ENCODE data around the gene SPATS2. TPM values are rescaled to one million over a fixed set of nuclear protein-coding genes. Genes with fewer than 3 reads are reported as not detected.
"Not testable (repeated sequence)": the region's sequence is repeated elsewhere in the genome, so short reads cannot be mapped to it uniquely, and the experiment has no call there.

The SPATS2 gene
- total RNA-seq, 1 donor from 2014 or later = 16.2 TPM

DNA sequence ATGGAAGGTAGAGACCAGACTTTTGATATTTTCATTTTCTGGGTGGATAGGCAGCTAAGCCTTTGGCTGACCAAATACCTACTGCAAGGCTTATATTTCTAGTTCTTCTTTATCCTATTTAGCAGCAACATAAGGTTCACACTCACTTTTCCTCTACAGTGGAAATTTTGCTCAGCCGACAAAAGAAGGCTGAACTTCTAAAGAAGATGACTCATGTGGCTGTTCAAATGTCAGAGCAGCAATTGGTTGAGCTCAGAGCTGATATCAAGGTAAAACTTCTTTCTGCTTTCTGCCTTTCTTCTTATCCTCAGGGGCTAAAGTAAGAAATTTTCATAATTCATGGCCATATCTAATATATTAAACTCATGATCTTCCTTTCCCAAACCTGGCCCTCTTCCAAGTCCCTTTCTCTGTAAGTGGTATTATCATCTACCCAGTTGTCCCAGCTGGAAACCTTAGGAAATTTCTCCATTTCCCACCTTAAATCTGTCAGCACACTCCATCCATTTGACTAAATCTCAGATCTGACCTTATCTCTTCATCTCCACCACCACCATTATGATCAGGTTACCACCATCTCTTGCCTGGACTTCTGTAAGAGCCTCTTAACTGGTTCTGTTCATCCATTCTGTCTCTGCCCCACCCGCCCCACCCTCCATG, 151.8 kb downstream of the SPATS2 start:
- intact Hi-C loops (cut with micrococcal nuclease) = no loop called here
- Mint-ChIP-seq H3K4me3 (peak overlapping the region; percentile 3), H3K27me3 (no peaks in the 10 kb centered on the region), H3K27ac (no peak overlapping the region), H3K36me3 (ENCODE audit: low read depth) (peaks cover 1% of the 10 kb centered on the region), H3K9me3 (no peaks in the 10 kb centered on the region), H3K4me1 (peaks cover 10% of the 10 kb centered on the region)
- no peak for DNase-seq

DNA sequence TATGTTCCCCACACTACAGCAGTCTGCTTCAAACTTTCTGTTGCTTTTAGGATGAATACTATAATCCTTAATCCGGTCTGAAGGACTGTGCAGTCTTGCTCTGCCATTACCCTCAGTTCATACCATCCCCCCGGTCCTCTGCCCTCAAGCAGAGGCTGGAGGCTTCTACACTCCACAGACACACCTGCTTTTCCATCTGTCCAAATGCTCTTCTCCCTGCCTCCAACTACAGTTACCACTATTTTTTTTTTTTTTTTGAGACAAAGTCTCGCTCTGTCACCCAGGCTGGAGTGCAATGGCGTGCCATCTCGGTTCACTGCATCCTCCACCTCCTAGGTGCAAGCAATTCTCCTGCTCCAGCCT, 152.3 kb downstream of the SPATS2 start:
- no peaks in the 10 kb centered on the region for H3K9me3 Mint-ChIP-seq
- DNase-seq = no peak
- H3K36me3 Mint-ChIP-seq (ENCODE audit: low read depth) = peaks cover 1% of the 10 kb centered on the region
- intact Hi-C loops (cut with micrococcal nuclease) = no loop called here
- H3K27ac Mint-ChIP-seq = no peak overlapping the region
- H3K4me3 Mint-ChIP-seq = no peak overlapping the region
- no peaks in the 10 kb centered on the region for H3K27me3 Mint-ChIP-seq
- H3K4me1 Mint-ChIP-seq = peaks cover 10% of the 10 kb centered on the region

GRCh38 chr12:49521389-49521788, 154.1 kb downstream of the SPATS2 start:
- Mint-ChIP-seq H3K9me3 (no peaks in the 10 kb centered on the region), H3K4me1 (peaks cover 10% of the 10 kb centered on the region), H3K27me3 (no peaks in the 10 kb centered on the region), H3K4me3 (no peak overlapping the region), H3K36me3 (ENCODE audit: low read depth) (peaks cover 6% of the 10 kb centered on the region), H3K27ac (no peak overlapping the region)
- intact Hi-C loops (cut with micrococcal nuclease) = no loop called here
- no peak for DNase-seq

DNA sequence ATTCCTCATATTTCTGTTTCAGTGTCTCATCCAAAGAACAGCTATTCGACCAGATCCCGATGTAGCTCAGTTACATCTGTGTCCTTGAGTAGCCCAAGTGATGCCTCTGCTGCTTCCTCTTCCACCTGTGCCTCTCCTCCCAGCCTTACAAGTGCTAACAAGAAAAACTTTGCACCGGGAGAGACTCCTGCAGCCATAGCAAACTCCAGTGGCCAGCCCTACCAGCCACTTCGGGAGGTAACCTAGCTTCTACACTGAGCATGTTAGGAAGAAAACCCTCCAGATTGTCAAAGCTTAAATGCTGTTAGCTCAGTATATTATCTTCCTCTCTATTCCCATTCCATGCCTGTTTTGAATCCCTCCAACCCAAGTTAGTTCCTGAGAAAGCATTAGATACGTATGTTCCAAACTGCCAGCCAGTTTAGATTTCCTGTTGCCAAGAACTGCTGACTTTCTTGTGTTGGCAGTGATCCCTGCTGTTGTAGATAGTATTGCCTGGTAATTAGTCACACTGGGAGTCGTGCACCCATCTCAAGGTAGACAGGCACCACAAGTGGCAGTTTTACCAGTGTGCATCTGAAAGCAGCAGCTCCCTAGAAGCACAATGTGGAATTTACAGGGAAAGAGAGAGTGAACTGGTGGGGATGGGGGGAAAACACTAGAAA, 157.5 kb downstream of the SPATS2 start:
- H3K9me3 Mint-ChIP-seq = no peaks in the 10 kb centered on the region
- no peaks in the 10 kb centered on the region for H3K4me1 Mint-ChIP-seq
- intact Hi-C loops (cut with micrococcal nuclease) = no loop called here
- H3K36me3 Mint-ChIP-seq (ENCODE audit: low read depth) = peaks cover 5% of the 10 kb centered on the region
- no peak overlapping the region for H3K4me3 Mint-ChIP-seq
- H3K27me3 Mint-ChIP-seq = no peaks in the 10 kb centered on the region
- no peak for DNase-seq
- no peak overlapping the region for H3K27ac Mint-ChIP-seq

GRCh38 chr12:49525942-49526341, 158.7 kb downstream of the SPATS2 start:
- Mint-ChIP-seq H3K9me3 (no peaks in the 10 kb centered on the region), H3K27ac (no peak overlapping the region), H3K36me3 (ENCODE audit: low read depth) (peaks cover 5% of the 10 kb centered on the region), H3K4me3 (no peak overlapping the region), H3K4me1 (no peaks in the 10 kb centered on the region), H3K27me3 (no peaks in the 10 kb centered on the region)
- intact Hi-C loops (cut with micrococcal nuclease) = no loop called here
- DNase-seq = no peak

DNA sequence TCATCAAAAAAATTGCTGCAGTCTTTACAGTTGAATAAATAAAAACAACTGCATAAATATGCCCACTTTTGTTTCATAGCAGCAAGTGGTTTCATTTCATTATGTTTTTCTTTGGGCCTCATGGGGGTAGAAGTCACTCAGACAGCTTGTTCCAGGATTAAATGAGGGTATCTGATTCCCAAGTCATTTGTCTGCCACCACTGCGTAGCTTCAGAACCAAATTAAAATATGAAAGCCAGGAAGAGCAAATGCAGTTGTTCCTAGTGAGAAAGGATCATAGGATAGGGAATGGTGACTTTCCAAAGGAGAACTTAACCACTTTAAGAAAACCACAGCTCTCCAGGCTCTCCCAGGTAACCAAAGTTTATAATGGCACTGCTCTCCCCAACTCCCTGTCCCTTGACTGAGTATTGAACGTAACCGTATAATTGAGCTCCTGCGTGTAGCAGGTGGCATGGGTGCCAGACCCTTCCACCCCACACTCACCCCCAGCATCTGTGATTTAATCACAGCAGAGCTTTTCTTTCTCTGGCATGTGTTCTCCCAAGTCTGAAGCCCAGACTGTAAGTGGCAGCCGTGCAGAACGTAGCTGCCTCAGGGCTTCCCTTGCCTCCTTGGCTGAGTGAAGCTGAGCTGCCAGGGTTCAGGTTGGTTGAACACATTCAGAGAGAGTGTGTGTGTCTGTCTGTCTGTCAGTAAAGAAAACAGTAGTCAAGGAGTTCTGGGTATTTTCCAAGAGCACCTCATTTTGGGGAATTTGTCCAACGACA, 160.3 kb downstream of the SPATS2 start:
- no peak for DNase-seq
- intact Hi-C loops (cut with micrococcal nuclease) = no loop called here
- Mint-ChIP-seq H3K27me3 (no peaks in the 10 kb centered on the region), H3K36me3 (ENCODE audit: low read depth) (peaks cover 5% of the 10 kb centered on the region), H3K4me3 (no peak overlapping the region), H3K9me3 (no peaks in the 10 kb centered on the region), H3K4me1 (no peaks in the 10 kb centered on the region), H3K27ac (no peak overlapping the region)

GRCh38 chr12:49529414-49529813, 162.2 kb downstream of the SPATS2 start:
- intact Hi-C loops (cut with micrococcal nuclease) = no loop called here

DNA sequence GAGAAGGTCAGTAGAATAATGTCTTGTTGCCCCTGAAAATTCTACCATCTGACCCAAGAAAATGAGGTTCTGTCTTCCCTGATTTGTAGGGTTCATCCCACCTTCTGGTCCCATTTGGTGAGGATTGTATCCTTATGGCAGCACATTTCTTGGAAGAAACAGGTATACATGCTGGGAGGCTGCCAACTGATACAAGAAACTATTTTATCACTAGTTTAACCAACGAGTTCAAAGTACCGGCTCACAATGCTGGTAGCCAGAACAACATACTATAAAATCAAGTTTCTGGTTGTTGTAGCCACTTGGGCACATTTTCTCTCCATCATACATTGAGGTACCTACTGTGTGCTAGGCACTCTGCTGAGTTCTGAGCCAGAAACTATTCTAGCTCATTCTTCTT, 164.5 kb downstream of the SPATS2 start:
- intact Hi-C loops (cut with micrococcal nuclease) = no loop called here
- no peak overlapping the region for H3K27ac Mint-ChIP-seq
- no peak for DNase-seq
- H3K9me3 Mint-ChIP-seq = no peaks in the 10 kb centered on the region
- peaks cover 2% of the 10 kb centered on the region for H3K4me1 Mint-ChIP-seq
- peaks cover 17% of the 10 kb centered on the region for H3K27me3 Mint-ChIP-seq
- H3K36me3 Mint-ChIP-seq (ENCODE audit: low read depth) = no peaks in the 10 kb centered on the region
- no peak overlapping the region for H3K4me3 Mint-ChIP-seq

More at GRCh38 chr12:49529414-49529813, 162.2 kb downstream of the SPATS2 start:
- H3K27me3 Mint-ChIP-seq = no peaks in the 10 kb centered on the region
- H3K27ac Mint-ChIP-seq = no peak overlapping the region
- H3K36me3 Mint-ChIP-seq (ENCODE audit: low read depth) = peaks cover 5% of the 10 kb centered on the region
- no peak for DNase-seq
- H3K4me3 Mint-ChIP-seq = no peak overlapping the region
- no peaks in the 10 kb centered on the region for H3K9me3 Mint-ChIP-seq
- H3K4me1 Mint-ChIP-seq = no peaks in the 10 kb centered on the region

DNA sequence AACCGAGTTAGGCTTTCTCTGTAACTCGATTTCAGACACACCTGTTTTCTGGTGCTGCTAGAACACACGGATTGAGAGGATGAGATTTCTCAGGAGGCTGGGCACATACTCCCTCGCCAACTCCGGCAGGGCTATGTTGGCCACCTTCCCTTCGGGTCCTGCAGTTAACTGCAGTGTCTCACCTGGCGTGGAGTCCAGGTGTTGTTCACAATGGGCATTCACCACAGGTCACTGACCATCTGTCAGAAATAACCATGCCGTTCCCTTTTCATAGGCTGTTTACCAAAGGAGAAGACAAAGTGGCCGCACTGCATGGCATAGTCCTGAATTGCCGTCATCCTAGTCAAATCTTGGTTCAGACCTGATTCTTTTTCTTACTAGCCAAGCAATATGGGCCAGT, 166.1 kb downstream of the SPATS2 start:
- no peak for DNase-seq
- peaks cover 30% of the 10 kb centered on the region for H3K27me3 Mint-ChIP-seq
- H3K27ac Mint-ChIP-seq = no peak overlapping the region
- peaks cover 8% of the 10 kb centered on the region for H3K4me1 Mint-ChIP-seq
- H3K36me3 Mint-ChIP-seq (ENCODE audit: low read depth) = no peaks in the 10 kb centered on the region
- intact Hi-C loops (cut with micrococcal nuclease) = no loop called here
- H3K9me3 Mint-ChIP-seq = no peaks in the 10 kb centered on the region
- H3K4me3 Mint-ChIP-seq = no peak overlapping the region

- H3K9me3 Mint-ChIP-seq; intact Hi-C loops (cut with micrococcal nuclease); H3K4me3 Mint-ChIP-seq; H3K27ac Mint-ChIP-seq; H3K36me3 Mint-ChIP-seq (ENCODE audit: low read depth); DNase-seq; H3K4me1 Mint-ChIP-seq: not testable (repeated sequence)
- peaks cover 30% of the 10 kb centered on the region for H3K27me3 Mint-ChIP-seq
Observed at GRCh38 chr12:49534122-49534521, 166.9 kb downstream of the SPATS2 start.

DNA sequence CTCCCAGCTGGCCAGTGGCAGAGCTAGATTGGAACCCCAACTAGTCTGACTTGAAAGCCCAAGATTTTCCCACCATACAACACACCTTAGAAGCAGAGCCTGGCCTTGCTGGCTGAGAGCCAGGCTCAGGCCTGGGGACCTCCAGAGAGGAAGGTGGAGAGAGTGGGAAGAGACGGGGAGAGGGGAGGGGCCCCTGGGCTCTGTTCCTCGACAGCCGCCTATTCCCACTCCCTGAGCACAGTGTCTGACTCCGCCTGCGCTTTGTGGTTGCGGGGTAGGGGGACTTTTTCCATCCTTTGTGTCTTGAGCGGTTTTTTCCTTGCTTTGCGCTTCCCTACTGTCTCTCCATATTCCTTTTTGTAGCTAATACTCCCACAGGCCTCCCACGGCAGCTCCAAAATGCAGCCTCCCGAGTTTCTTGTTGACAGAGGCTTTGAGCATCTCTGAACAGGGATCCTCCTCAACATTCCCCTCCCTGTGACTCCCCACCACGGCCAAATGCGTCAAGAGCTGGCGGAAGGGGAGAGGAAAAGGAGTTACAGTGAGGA, 167.5 kb downstream of the SPATS2 start:
- H3K9me3 Mint-ChIP-seq = no peaks in the 10 kb centered on the region
- peaks cover 8% of the 10 kb centered on the region for H3K4me1 Mint-ChIP-seq
- H3K4me3 Mint-ChIP-seq = no peak overlapping the region
- H3K36me3 Mint-ChIP-seq (ENCODE audit: low read depth) = no peaks in the 10 kb centered on the region
- DNase-seq = no peak
- intact Hi-C loops (cut with micrococcal nuclease) = no loop called here
- H3K27ac Mint-ChIP-seq = no peak overlapping the region
- H3K27me3 Mint-ChIP-seq = peaks cover 34% of the 10 kb centered on the region

- peaks cover 15% of the 10 kb centered on the region for H3K4me1 Mint-ChIP-seq
- intact Hi-C loops (cut with micrococcal nuclease) = no loop called here
- no peaks in the 10 kb centered on the region for H3K9me3 Mint-ChIP-seq
- peaks cover 45% of the 10 kb centered on the region for H3K27me3 Mint-ChIP-seq
- DNase-seq = peak; percentile 54
- no peak overlapping the region for H3K4me3 Mint-ChIP-seq
- H3K27ac Mint-ChIP-seq = no peak overlapping the region
- H3K36me3 Mint-ChIP-seq (ENCODE audit: low read depth) = no peaks in the 10 kb centered on the region
Observed at GRCh38 chr12:49535921-49536525, 168.8 kb downstream of the SPATS2 start.

GRCh38 chr12:49536526-49537071, 169.3 kb downstream of the SPATS2 start:
- Mint-ChIP-seq H3K27me3 (peaks cover 49% of the 10 kb centered on the region), H3K4me1 (peaks cover 19% of the 10 kb centered on the region), H3K9me3 (no peaks in the 10 kb centered on the region), H3K27ac (no peak overlapping the region), H3K4me3 (peak overlapping the region; percentile 8), H3K36me3 (ENCODE audit: low read depth) (no peaks in the 10 kb centered on the region)
- intact Hi-C loops (cut with micrococcal nuclease) = no loop called here
- no peak for DNase-seq

All from activated CD4-positive, alpha-beta T cell treated with anti-CD3 and anti-CD28 coated beads, Interleukin-2, amount 10 ng/mL, durations not matched to agents 24 days and 14 days (primary cell).